Ectodermal cell (in vitro differentiated cells): ENCODE measurements around the gene C12orf76.
A peak's percentile ranks its signal among the peaks of the same experiment; 100 is the strongest.

Experiments used
- H3K27ac ChIP-seq: 2 replicates; pipeline ENCODE4 v1.7.0; 2013; ENCODE audit warnings: mild to moderate bottlenecking, low read depth, low read length; ENCODE audit not compliant: insufficient read depth, poor library complexity, severe bottlenecking
- H3K27me3 ChIP-seq: 2 replicates; pipeline ENCODE4 v1.7.0; 2013; ENCODE audit warnings: mild to moderate bottlenecking, low read length; ENCODE audit not compliant: insufficient read depth, control insufficient read depth, poor library complexity, severe bottlenecking
- H3K36me3 ChIP-seq: one replicate; pipeline ENCODE4 v1.7.0; 2013; ENCODE audit warnings: low read length; ENCODE audit not compliant: control insufficient read depth, insufficient read depth
- H3K4me1 ChIP-seq: one replicate; pipeline ENCODE4 v1.7.0; 2013; ENCODE audit warnings: low read length; ENCODE audit not compliant: control insufficient read depth, insufficient read depth
- H3K4me3 ChIP-seq: 2 replicates; pipeline ENCODE4 v1.7.0; 2013; ENCODE audit warnings: low read depth, low read length, control low read depth; ENCODE audit not compliant: insufficient read depth
- H3K9me3 ChIP-seq: 2 replicates; pipeline ENCODE4 v1.7.0; 2013; ENCODE audit warnings: mild to moderate bottlenecking, low read length, moderate library complexity; ENCODE audit not compliant: control insufficient read depth
- WGBS, 2 experiments: methylation state at CpG; one replicate each; pipeline ENCODE4 v1.1.7; 2013; ENCODE audit warnings: missing lambda C conversion rate in 2 of 2; 5-methylcytosine and 5-hydroxymethylcytosine counted together

Gene C12orf76

GRCh38 chr12:110047297-110047940 is 903 bp downstream of the C12orf76 start:
- Histone ChIP-seq H3K27me3 (no peaks in the 10 kb centered on the region), H3K27ac (no peak overlapping the region), H3K4me1 (peaks cover 7% of the 10 kb centered on the region), H3K9me3 (no peaks in the 10 kb centered on the region), H3K4me3 (peak overlapping the region; percentile 89), H3K36me3 (no peaks in the 10 kb centered on the region)
- WGBS, 2 experiments: 86% methylated on average over 14 of the region's 14 CpGs

- Histone ChIP-seq H3K9me3 (no peaks in the 10 kb centered on the region), H3K27ac (no peak overlapping the region), H3K27me3 (no peaks in the 10 kb centered on the region), H3K4me3 (no peak overlapping the region), H3K36me3 (no peaks in the 10 kb centered on the region), H3K4me1 (peaks cover 7% of the 10 kb centered on the region)
- 95 to 96% methylated on average over 8 of the region's 8 CpGs for WGBS, 2 experiments
Measured at GRCh38 chr12:110046451-110047187, 1.7 kb downstream of the C12orf76 start.

GRCh38 chr12:110042264-110042663 is 6.1 kb downstream of the C12orf76 start:
- WGBS, 2 experiments: 96 to 97% methylated on average over 3 of the region's 3 CpGs
- Histone ChIP-seq H3K4me3 (no peak overlapping the region), H3K9me3 (no peaks in the 10 kb centered on the region), H3K4me1 (peaks cover 4% of the 10 kb centered on the region), H3K27me3 (no peaks in the 10 kb centered on the region), H3K27ac (no peak overlapping the region), H3K36me3 (no peaks in the 10 kb centered on the region)

DNA sequence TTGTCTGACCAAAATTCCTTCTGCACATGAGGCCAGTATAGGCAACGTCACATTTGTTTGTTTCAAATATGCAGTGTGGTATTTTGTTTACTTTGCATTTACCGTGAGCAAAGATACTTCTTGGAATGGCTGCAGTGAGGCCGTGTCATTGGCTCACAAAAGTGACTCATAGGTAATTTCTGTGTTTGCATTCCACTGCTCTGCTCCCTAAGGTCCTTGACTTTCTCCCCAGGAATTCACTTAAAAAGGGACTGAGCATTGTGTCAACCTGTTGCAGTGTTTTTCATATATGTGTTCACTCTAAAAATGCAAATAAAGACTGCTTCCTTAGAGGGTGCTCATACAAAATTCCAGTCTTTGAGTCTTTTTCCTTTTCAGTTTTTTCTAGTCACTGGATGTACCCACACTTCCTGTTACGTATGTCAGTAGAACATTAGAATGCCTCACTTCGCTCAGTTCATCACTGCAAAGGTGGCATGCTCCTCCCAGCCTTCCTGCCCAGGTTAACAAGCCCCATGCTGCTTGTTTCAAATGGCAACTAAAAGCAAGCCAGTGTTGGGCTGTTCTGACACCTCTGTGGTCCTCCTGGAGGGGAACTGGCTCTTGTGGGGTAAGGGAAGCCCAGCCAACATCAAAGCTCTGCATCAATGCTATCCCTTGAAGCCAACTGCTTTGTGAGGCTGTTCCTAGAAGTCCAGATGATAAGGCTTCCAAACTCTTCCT is 9.1 kb downstream of the C12orf76 start:
- Histone ChIP-seq H3K36me3 (no peaks in the 10 kb centered on the region), H3K27ac (no peak overlapping the region), H3K4me1 (no peaks in the 10 kb centered on the region), H3K27me3 (no peaks in the 10 kb centered on the region), H3K4me3 (no peak overlapping the region), H3K9me3 (no peaks in the 10 kb centered on the region)
- WGBS, 2 experiments: 82 to 89% methylated on average over 5 of the region's 5 CpGs

- no peaks in the 10 kb centered on the region for H3K27me3 ChIP-seq
- no peaks in the 10 kb centered on the region for H3K9me3 ChIP-seq
- no peaks in the 10 kb centered on the region for H3K36me3 ChIP-seq
- no peak overlapping the region for H3K27ac ChIP-seq
- WGBS, 2 experiments: 87 to 94% methylated on average over 5 of the region's 5 CpGs
- H3K4me3 ChIP-seq: no peak overlapping the region
- H3K4me1 ChIP-seq: no peaks in the 10 kb centered on the region
Measured at GRCh38 chr12:110038741-110039084, 9.6 kb downstream of the C12orf76 start.

DNA sequence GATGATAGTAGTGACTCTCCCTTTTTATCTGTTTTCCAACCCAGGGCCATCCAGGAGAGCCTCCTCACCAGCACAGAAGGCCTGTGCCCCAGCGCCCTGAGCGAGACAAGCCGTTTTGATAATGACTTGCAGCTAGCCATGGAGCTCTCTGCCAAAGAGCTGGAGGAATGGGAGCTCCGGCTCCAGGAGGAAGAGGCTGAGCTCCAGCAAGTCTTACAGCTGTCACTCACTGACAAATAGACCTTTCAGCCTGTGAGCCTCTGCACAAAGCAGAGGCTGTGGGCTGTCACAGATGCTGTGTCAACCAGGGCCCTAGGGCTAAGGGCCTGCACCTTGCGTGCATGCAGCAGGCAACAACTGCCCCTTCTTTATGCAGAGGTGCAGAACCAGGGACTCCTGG is 11.0 kb downstream of the C12orf76 start:
- H3K27me3 ChIP-seq: no peaks in the 10 kb centered on the region
- no peak overlapping the region for H3K4me3 ChIP-seq
- no peaks in the 10 kb centered on the region for H3K9me3 ChIP-seq
- H3K36me3 ChIP-seq: no peaks in the 10 kb centered on the region
- no peak overlapping the region for H3K27ac ChIP-seq
- WGBS, 2 experiments: 91 to 94% methylated on average over 5 of the region's 5 CpGs
- no peaks in the 10 kb centered on the region for H3K4me1 ChIP-seq

DNA sequence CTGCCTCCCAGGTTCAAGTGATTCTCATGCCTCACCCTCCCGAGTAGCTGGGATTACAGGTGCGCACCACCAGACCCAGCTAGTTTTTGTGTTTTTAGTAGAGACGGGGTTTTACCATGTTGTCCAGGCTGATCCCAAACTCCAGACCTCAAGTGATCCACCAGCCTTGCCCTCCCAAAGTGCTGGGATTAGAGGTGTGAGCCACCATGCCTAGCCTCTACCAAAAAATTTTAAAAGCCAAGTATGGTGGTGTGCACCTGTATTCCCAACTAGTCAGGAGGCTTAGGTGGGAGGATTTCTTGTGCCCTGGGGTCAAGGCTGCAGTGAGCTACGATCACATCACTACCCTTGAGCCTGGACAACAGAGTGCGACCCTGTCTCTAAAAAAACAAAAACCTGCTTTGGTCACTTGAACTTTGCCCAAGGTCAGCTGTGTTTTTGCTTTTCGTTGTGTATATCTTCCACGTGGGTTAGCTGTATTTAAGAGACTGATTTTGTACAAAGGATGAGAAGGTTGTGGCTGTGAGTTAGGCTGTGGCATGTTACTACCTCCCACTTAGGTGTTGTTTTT is 12.7 kb downstream of the C12orf76 start:
- Histone ChIP-seq H3K36me3 (no peaks in the 10 kb centered on the region), H3K9me3 (no peaks in the 10 kb centered on the region), H3K27ac (no peak overlapping the region), H3K4me3 (no peak overlapping the region), H3K4me1 (no peaks in the 10 kb centered on the region), H3K27me3 (no peaks in the 10 kb centered on the region)
- WGBS, 2 experiments: 94 to 96% methylated on average over 7 of the region's 7 CpGs

DNA sequence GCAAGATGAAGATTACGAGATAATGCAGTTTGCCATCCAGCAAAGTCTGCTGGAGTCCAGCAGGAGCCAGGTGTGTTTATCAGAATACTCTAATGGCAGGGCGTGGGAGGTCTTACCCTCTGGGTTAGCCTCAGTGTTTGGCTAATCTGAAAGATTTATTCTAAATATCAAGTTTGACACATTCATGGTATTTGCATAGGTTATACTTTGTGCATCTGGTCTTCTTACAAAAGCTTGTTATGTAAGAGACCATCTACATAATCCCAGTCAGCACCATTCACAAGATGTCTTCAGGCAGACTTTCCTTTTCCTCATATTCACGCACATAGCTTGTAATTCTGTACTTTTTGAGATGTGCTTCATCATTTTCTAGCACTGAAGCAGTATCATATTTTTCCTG is 14.4 kb downstream of the C12orf76 start:
- no peaks in the 10 kb centered on the region for H3K9me3 ChIP-seq
- H3K27ac ChIP-seq: no peak overlapping the region
- no peaks in the 10 kb centered on the region for H3K36me3 ChIP-seq
- no peaks in the 10 kb centered on the region for H3K27me3 ChIP-seq
- WGBS, 2 experiments: 94 to 95% methylated on average over 3 of the region's 3 CpGs
- no peaks in the 10 kb centered on the region for H3K4me1 ChIP-seq
- H3K4me3 ChIP-seq: no peak overlapping the region

DNA sequence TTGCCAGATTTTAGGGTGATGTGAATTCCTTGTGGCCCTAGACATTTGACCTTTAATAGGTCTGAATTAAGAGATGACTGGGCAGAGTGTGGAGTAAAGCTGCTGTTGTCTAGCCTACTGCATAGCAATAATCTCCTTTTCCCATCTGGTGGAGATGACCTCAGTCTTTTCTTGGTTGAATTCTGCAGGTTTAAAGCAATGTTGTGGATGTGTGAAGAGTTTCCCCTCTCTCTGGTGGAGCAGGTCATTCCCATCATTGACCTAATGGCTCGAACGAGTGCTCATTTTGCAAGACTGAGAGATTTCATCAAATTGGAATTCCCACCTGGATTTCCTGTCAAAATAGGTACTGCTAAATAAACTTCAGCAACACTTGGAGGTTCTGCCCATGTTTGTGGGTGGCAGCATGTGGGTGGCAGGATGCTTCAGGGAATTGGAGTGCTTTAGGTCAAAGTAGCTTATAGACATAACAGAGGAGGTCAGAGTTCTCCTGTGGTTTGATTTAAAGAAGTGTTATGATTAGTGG is 19.0 kb downstream of the C12orf76 start:
- Histone ChIP-seq H3K9me3 (no peaks in the 10 kb centered on the region), H3K27ac (no peak overlapping the region), H3K4me3 (no peak overlapping the region), H3K27me3 (no peaks in the 10 kb centered on the region), H3K4me1 (no peaks in the 10 kb centered on the region), H3K36me3 (no peaks in the 10 kb centered on the region)
- 100% methylated on average over 2 of the region's 2 CpGs for WGBS, 2 experiments

DNA sequence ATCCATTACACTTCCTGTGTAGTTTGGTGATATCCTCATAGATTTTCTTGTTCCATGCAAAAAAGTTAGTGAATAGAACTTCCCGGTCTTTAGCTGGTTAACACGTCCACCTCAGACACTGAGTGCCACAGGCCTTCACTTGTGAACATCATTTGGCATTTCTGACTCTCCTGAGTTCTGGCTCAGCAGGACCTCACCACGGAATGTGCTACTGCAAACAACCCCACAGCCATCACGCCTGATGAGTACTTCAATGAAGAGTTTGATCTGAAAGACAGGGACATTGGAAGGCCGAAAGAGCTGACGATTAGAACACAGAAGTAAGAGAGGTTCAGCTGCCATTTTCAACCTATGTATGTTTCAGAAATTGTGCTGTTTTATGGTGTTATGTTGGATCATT is 20.0 kb downstream of the C12orf76 start:
- H3K36me3 ChIP-seq: no peaks in the 10 kb centered on the region
- WGBS, 2 experiments: 82 to 83% methylated on average over 6 of the region's 6 CpGs

More for the DNA sequence above, 20.0 kb downstream of the C12orf76 start:
- Histone ChIP-seq H3K4me3 (no peak overlapping the region), H3K9me3 (no peaks in the 10 kb centered on the region), H3K27ac (no peak overlapping the region), H3K27me3 (no peaks in the 10 kb centered on the region), H3K4me1 (peaks cover 5% of the 10 kb centered on the region)
